WTC11 (cell line): ENCODE data around the gene INPP4B.

Experiments
- ATF1 ChIP-seq: sonication (generic); formaldehyde crosslinking; IDR thresholded peaks from 2 replicates; pipeline ENCODE4 v1.8.1; 2023; ENCODE audit warnings: mild to moderate bottlenecking, moderate library complexity, missing genetic modification reagents
- CDX4 ChIP-seq: fragments of 250-450 bp; sonication (Bioruptor Pico); IDR thresholded peaks from 2 replicates; pipeline ENCODE4 v1.9.0; 2021; ENCODE audit warnings: moderate library complexity, mild to moderate bottlenecking, inconsistent platforms, borderline replicate concordance
- CREB1 ChIP-seq: sonication (generic); formaldehyde crosslinking; IDR thresholded peaks from 2 replicates; pipeline ENCODE4 v1.8.0; 2023; ENCODE audit warnings: mild to moderate bottlenecking, missing genetic modification reagents
- ELF4 ChIP-seq: sonication (generic); formaldehyde crosslinking; IDR thresholded peaks from 2 replicates; pipeline ENCODE4 v1.8.1; 2022; ENCODE audit warnings: low read depth, mild to moderate bottlenecking, moderate library complexity, missing genetic modification reagents
- HMGXB4 ChIP-seq: sonication (generic); formaldehyde crosslinking; IDR thresholded peaks from 2 replicates; pipeline ENCODE4 v1.8.1; 2023; ENCODE audit warnings: mild to moderate bottlenecking, moderate library complexity, missing genetic modification reagents
- MAX ChIP-seq: sonication (generic); formaldehyde crosslinking; IDR thresholded peaks from 2 replicates; pipeline ENCODE4 v1.8.0; 2022; ENCODE audit warnings: mild to moderate bottlenecking, missing genetic modification reagents
- TEAD4 ChIP-seq: sonication (generic); formaldehyde crosslinking; IDR thresholded peaks from 2 replicates; pipeline ENCODE4 v1.8.0; 2022; ENCODE audit warnings: mild to moderate bottlenecking, missing genetic modification reagents
- ZNF138 ChIP-seq: sonication (generic); formaldehyde crosslinking; conservative IDR thresholded peaks from 2 replicates; pipeline ENCODE4 v1.8.1; 2022; ENCODE audit warnings: mild to moderate bottlenecking, moderate library complexity, missing genetic modification reagents
- ZNF317 ChIP-seq: sonication (generic); formaldehyde crosslinking; IDR thresholded peaks from 2 replicates; pipeline ENCODE4 v1.8.1; 2023; ENCODE audit warnings: low read depth, mild to moderate bottlenecking, moderate library complexity, missing genetic modification reagents, borderline replicate concordance
- ZNF416 ChIP-seq: fragments of 250-450 bp; sonication (Bioruptor Pico); IDR thresholded peaks from 2 replicates; pipeline ENCODE4 v1.9.0; 2021; ENCODE audit warnings: mild to moderate bottlenecking, inconsistent platforms
- TF ChIP-seq, protein P1 (sequence below): fragments of 200-600 bp; IDR thresholded peaks from 2 replicates; pipeline ENCODE4 v1.8.0; 2022; ENCODE audit warnings: antibody characterized with exemption
- TF ChIP-seq, protein P2 (sequence below): sonication (generic); formaldehyde crosslinking; IDR thresholded peaks from 2 replicates; pipeline ENCODE4 v1.8.1; 2022; ENCODE audit warnings: mild to moderate bottlenecking, missing genetic modification reagents, moderate library complexity, borderline replicate concordance
- TF ChIP-seq, protein P3 (sequence below): fragments of 250-450 bp; sonication (Bioruptor Pico); IDR thresholded peaks from 2 replicates; pipeline ENCODE4 v1.9.0; 2021; ENCODE audit warnings: mild to moderate bottlenecking

DNA sequence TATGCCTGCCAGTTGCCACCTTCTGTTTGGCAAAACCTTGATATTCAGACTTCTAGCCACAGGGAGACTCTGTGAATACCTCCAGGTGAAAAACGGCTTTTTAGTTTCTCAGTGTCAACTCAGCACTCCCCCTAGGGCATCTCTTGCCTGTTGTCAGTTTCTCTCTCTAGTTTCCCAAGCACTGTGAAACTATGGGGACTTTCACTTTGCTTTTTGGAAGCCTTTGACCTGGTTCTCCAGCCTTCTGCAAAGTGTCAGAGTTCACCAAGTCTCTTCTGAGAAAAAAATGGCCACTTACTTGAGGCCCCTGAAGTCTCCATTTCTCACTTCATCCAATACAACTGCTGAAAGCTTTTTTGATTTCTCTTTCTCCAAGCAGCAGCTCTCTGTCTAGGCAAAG is 521.5 kb downstream of the INPP4B start:
- no peak for TF ChIP-seq ELF4 (CRISPR knock-in tag)
- TF ChIP-seq, protein P1, sequence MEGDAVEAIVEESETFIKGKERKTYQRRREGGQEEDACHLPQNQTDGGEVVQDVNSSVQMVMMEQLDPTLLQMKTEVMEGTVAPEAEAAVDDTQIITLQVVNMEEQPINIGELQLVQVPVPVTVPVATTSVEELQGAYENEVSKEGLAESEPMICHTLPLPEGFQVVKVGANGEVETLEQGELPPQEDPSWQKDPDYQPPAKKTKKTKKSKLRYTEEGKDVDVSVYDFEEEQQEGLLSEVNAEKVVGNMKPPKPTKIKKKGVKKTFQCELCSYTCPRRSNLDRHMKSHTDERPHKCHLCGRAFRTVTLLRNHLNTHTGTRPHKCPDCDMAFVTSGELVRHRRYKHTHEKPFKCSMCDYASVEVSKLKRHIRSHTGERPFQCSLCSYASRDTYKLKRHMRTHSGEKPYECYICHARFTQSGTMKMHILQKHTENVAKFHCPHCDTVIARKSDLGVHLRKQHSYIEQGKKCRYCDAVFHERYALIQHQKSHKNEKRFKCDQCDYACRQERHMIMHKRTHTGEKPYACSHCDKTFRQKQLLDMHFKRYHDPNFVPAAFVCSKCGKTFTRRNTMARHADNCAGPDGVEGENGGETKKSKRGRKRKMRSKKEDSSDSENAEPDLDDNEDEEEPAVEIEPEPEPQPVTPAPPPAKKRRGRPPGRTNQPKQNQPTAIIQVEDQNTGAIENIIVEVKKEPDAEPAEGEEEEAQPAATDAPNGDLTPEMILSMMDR: no peak
- TF ChIP-seq, protein P2, sequence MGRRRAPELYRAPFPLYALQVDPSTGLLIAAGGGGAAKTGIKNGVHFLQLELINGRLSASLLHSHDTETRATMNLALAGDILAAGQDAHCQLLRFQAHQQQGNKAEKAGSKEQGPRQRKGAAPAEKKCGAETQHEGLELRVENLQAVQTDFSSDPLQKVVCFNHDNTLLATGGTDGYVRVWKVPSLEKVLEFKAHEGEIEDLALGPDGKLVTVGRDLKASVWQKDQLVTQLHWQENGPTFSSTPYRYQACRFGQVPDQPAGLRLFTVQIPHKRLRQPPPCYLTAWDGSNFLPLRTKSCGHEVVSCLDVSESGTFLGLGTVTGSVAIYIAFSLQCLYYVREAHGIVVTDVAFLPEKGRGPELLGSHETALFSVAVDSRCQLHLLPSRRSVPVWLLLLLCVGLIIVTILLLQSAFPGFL (CRISPR knock-in tag): no peak
- no peak for TF ChIP-seq ZNF138 (CRISPR knock-in tag)
- no peak for TF ChIP-seq ZNF317 (CRISPR knock-in tag)
- no peak for TF ChIP-seq HMGXB4 (CRISPR knock-in tag)
- TF ChIP-seq TEAD4 (CRISPR knock-in tag): no peak
- no peak for TF ChIP-seq ZNF416 (CRISPR knock-in tag)
- TF ChIP-seq MAX (CRISPR knock-in tag): no peak
- TF ChIP-seq CDX4 (CRISPR knock-in tag): no peak
- TF ChIP-seq ATF1 (CRISPR knock-in tag): no peak
- TF ChIP-seq, protein P3, sequence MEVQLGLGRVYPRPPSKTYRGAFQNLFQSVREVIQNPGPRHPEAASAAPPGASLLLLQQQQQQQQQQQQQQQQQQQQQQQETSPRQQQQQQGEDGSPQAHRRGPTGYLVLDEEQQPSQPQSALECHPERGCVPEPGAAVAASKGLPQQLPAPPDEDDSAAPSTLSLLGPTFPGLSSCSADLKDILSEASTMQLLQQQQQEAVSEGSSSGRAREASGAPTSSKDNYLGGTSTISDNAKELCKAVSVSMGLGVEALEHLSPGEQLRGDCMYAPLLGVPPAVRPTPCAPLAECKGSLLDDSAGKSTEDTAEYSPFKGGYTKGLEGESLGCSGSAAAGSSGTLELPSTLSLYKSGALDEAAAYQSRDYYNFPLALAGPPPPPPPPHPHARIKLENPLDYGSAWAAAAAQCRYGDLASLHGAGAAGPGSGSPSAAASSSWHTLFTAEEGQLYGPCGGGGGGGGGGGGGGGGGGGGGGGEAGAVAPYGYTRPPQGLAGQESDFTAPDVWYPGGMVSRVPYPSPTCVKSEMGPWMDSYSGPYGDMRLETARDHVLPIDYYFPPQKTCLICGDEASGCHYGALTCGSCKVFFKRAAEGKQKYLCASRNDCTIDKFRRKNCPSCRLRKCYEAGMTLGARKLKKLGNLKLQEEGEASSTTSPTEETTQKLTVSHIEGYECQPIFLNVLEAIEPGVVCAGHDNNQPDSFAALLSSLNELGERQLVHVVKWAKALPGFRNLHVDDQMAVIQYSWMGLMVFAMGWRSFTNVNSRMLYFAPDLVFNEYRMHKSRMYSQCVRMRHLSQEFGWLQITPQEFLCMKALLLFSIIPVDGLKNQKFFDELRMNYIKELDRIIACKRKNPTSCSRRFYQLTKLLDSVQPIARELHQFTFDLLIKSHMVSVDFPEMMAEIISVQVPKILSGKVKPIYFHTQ: no peak
- no peak for TF ChIP-seq CREB1
